AG09309 (cell line): ENCODE results near the gene ZNF619.
"Not testable (repeated sequence)": the region's sequence is repeated elsewhere in the genome, so short reads cannot be mapped to it uniquely, and the experiment has no call there.

ENCODE experiments used
- DNase-seq: peaks from one replicate; pipeline ENCODE4 v3.0.0-alpha.2; 2010; ENCODE audit warnings: low read depth
- H3K4me3 ChIP-seq: 2 replicates; pipeline ENCODE4 v1.5.1; 2011; ENCODE audit warnings: mild to moderate bottlenecking, low read depth, low read length, moderate library complexity; ENCODE audit not compliant: control insufficient read depth
- TF ChIP-seq, protein P1 (sequence below): IDR thresholded peaks from 2 replicates; pipeline ENCODE4 v1.5.1; 2011; ENCODE audit warnings: mild to moderate bottlenecking, low read depth, low read length, inconsistent platforms; ENCODE audit not compliant: insufficient read depth, control insufficient read depth; ENCODE audit errors: missing control alignments

Gene ZNF619

DNA sequence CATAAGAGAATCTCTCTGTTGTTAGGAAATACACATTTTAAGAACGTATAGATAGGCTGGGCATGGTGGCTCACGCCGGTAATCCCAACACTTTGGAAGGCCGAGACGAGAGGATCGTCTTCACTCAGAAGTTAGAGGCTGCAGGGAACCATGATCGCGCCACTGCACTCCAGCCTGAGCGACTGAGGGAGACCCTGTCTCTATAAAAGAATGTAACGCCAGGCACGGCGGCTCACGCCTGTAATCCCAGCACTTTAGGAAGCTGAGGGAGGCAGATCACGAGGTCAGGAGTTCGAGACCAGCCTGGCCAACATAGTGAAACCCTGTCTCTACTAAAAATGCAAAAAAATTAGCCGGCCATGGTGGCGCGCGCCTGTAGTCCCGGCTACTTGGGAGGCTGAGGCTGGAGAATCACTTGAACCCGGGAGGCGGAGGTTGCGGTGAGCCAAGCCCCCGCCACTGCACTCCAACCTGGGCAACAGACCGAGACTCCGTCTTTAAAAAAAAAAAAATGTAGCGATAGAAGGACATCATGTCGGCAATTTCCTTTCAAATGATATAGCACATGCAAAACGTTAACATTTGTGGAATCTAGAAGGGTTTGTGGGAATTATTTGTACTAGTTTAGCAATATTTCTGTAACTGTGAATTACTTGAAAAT, 20.5 kb upstream of the ZNF619 start:
- H3K4me3 ChIP-seq, result peak overlapping the region; percentile 84
- DNase-seq, result no peak
- TF ChIP-seq, protein P1, sequence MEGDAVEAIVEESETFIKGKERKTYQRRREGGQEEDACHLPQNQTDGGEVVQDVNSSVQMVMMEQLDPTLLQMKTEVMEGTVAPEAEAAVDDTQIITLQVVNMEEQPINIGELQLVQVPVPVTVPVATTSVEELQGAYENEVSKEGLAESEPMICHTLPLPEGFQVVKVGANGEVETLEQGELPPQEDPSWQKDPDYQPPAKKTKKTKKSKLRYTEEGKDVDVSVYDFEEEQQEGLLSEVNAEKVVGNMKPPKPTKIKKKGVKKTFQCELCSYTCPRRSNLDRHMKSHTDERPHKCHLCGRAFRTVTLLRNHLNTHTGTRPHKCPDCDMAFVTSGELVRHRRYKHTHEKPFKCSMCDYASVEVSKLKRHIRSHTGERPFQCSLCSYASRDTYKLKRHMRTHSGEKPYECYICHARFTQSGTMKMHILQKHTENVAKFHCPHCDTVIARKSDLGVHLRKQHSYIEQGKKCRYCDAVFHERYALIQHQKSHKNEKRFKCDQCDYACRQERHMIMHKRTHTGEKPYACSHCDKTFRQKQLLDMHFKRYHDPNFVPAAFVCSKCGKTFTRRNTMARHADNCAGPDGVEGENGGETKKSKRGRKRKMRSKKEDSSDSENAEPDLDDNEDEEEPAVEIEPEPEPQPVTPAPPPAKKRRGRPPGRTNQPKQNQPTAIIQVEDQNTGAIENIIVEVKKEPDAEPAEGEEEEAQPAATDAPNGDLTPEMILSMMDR, result no peak

DNA sequence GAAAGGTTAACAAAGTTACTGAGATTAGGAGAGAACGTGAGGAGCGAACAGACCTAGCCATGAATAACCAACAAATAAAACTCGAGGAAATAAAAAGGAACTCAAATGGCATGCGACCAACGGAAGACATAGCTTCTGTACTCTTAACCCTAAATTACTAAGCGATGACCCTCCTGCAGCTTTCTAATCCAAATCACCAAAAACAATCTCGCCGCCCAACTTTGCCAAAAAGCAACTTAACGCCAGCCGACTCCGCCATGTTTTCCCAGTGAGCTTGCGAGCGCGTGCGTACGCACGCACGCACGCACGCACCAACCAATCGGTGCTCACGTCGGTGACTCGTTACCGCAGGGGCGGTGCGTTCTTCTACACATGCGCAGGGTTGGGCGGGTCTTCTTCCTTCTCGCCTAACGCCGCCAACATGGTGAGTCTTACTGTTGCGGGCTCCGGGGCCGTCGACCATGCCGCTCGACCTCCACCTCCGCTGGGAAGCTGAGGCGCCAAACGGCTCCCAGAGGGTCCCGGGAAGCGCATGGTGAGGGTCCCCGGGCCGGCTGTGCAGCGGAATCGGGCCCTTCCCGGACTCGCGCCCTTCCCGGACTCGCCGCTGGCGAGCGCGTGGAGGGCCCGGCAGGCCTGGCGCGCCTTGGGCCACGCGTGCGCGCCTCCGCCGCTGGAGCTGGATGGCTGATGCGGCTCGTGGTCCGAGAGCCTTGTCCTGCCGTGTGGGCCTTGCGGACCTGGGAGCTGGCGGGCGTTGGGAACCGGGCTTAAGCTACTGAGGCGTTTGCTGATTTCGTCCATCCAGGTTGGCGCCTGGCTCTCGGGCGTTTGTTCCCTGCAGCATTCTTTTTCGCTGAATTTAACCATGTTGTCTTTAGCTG, 19.7 kb upstream of the ZNF619 start, which contains the start of gene RPL14:
RPL14 (plus strand) TSS at position 400 of the 884 bp plus-strand sequence; CDS start at position 533, 133 bp downstream.
- TF ChIP-seq, protein P1, result no peak
- H3K4me3 ChIP-seq, result peak within 1 kb of the TSS; percentile 84
- DNase-seq, result peak; percentile 86

DNA sequence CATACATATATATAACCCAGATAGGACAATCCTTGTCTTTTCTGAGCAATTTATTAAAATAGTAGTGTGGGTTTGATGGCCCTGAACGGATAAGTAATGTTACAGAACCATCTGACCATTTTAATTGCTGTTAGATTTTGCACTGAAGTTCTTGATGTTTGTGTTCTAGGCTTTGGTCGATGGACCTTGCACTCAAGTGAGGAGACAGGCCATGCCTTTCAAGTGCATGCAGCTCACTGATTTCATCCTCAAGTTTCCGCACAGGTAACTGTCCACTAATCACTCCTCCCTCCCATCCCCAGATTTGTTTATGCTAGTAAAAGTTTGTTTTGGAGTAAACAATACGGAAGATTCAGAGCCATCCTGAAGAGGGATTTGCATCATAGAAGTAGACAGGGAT, 18.4 kb upstream of the ZNF619 start:
- peak overlapping the region; percentile 84 for H3K4me3 ChIP-seq
- DNase-seq, result no peak
- TF ChIP-seq, protein P1, result no peak

DNA sequence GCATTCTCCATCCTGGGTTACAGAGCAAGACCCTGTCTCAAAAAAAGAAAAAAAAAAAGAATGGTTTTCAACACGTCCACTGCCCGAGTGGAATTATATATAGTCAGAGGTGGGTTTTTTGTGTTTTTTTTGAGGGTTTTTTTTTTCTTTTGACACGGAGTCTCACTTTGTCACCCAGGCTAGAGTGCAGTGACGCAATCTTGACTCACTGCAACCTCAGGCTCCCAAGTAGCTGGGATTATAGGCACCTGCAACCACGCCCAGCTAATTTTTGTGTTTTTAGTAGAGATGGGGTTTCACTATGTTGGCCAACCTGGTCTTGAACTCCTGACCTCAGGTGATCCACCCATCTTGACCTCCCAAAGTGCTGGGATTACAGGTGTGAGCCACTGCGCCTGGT, 16.4 kb upstream of the ZNF619 start:
- not testable (repeated sequence) for DNase-seq

DNA sequence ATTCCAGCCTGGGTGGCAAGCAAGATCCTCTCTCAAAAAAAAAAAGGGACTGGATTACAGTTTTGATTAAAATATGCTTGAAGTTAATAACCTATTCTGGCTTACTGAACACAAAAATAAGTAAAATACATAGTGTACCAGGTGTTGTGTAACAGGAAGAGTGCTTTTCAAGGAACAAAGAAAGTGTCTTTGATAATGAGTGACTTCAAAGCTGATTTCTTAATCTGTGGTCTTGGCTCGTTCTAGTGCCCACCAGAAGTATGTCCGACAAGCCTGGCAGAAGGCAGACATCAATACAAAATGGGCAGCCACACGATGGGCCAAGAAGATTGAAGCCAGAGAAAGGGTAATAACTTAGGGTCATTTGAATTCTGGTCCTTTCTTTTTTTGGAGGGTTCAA, 15.8 kb upstream of the ZNF619 start:
- DNase-seq, result no peak
- TF ChIP-seq, protein P1, result no peak

More for the DNA sequence above, 16.4 kb upstream of the ZNF619 start:
- H3K4me3 ChIP-seq, result not testable (repeated sequence)

DNA sequence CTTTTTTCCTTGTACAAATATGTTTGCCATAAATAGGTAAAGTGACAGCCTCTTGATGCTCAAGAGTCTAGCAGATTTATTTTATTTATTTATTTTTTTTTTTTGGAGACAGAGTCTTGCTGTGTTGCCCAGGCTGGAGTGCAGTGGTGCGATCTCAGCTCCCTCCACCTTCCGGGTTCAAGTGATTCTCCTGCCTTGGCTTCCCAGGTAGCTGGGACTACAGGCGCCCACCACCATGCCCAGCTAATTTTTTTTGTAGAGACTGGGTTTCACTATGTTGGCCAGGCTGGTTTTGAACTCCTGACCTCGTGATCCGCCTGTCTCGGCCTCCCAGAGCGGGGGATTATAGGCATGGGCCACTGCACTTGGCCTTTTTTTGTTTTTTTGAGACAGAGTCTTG, 14.1 kb upstream of the ZNF619 start:
- not testable (repeated sequence) for DNase-seq, H3K4me3 ChIP-seq

More for the DNA sequence above, 15.8 kb upstream of the ZNF619 start:
- H3K4me3 ChIP-seq, result no peak overlapping the region

DNA sequence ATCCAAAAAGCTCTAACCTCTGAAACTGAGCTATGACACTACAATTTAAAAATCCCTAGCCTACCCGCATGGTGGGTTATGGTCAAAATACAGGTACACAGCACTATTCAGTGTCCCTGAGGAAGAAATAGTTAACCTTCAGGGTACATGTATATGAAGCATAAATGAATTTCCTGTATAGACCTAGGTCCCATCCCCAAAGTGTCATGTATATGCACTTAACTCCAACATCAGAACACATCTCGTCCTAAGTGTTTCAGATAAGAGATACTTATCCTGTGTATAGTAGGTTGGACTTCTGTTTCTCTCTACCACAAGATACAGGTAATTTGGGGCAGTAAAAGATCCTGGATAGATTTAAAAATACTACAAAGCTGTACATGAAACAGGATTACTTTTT, 13.3 kb upstream of the ZNF619 start:
- no peak overlapping the region for H3K4me3 ChIP-seq
- TF ChIP-seq, protein P1, result no peak
- no peak for DNase-seq
